Thymus (tissue), 11 donors: ENCODE measurements around the gene TIMM29. TPM values are rescaled to one million over a fixed set of nuclear protein-coding genes. Genes with fewer than 3 reads are reported as not detected.

Experiments
- DNase-seq, 9 donors: peaks; one replicate each; pipeline ENCODE4 v3.0.0-alpha.2; 2013; ENCODE audit warnings: low spot score in 9 of 9, low read depth in 6 of 9, missing footprints in 1 of 9
- H3K27ac ChIP-seq, 2 donors: one replicate each; pipeline ENCODE4 v1.5.1; 2013; ENCODE audit warnings: control low read depth in 1 of 2, low read depth in 1 of 2, low read length in 1 of 2, mild to moderate bottlenecking in 1 of 2, moderate library complexity in 1 of 2
- H3K27me3 ChIP-seq, 2 donors: one replicate each; pipeline ENCODE4 v1.5.1; 2013; ENCODE audit warnings: low read length in 1 of 2; ENCODE audit not compliant: control insufficient read depth in 2 of 2, insufficient read depth in 1 of 2
- H3K36me3 ChIP-seq, 2 donors: one replicate each; pipeline ENCODE4 v1.5.1; 2013; ENCODE audit warnings: low read length in 1 of 2, mild to moderate bottlenecking in 1 of 2, moderate library complexity in 1 of 2; ENCODE audit not compliant: control insufficient read depth in 2 of 2, insufficient read depth in 2 of 2
- H3K4me1 ChIP-seq, 2 donors: one replicate each; pipeline ENCODE4 v1.5.1; 2013; ENCODE audit warnings: low read length in 2 of 2; ENCODE audit not compliant: control insufficient read depth in 2 of 2, insufficient read depth in 2 of 2
- H3K4me3 ChIP-seq, 2 donors: one replicate each; pipeline ENCODE4 v1.5.1; 2013; ENCODE audit warnings: low read length in 2 of 2, control low read depth in 1 of 2, mild to moderate bottlenecking in 1 of 2
- H3K9me3 ChIP-seq, 2 donors: one replicate each; pipeline ENCODE4 v1.5.1; 2013; ENCODE audit warnings: low read length in 1 of 2, mild to moderate bottlenecking in 1 of 2; ENCODE audit not compliant: control insufficient read depth in 2 of 2, insufficient read depth in 1 of 2
- WGBS: extraction: QIAGEN DNeasy Blood & Tissue Kit; methylation state at CpG from one replicate; pipeline ENCODE4 v1.1.7; 2013; 5-methylcytosine and 5-hydroxymethylcytosine counted together
- polyA plus RNA-seq: library from polyadenylated mRNA; stranded (reverse); fragments of 200-250 nt; gene quantifications from one replicate; pipeline ENCODE4 v1.2.3, GENCODE V29; 2013
- total RNA-seq: library from RNA; stranded (reverse); fragments of 120-200 nt; gene quantifications from one replicate; pipeline ENCODE4 v1.2.4, GENCODE V29; 2013
- donor health status: healthy.

Gene TIMM29
- total and polyA plus RNA-seq, 2 donors: 23.6 to 24.0 TPM

DNA sequence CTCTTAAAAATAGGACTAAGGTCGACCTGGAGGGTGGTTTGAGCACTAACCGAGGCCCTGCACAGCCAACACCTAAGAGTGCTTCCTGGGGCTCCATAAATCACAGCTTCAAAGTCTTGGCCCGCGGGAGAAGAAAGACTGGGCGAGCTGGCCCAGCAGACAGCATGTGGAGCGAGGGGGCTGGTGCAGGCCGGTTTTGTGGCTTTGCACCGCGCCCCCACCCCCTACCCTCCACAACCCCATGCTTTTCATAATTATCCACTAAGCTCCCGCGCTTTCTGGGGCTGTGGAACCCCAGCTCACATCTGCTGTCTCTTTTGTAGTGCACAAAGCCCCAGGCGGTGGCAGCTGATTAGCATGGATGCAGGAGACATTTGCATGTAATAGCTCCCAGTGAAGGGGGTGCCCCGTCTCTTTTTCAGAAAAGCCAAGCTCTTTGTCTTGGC, 40.2 kb upstream of the TIMM29 start:
- H3K9me3 ChIP-seq: no peaks in the 10 kb centered on the region
- peaks cover 0 to 12% of the 10 kb centered on the region in 2 donors for H3K4me1 ChIP-seq
- 81% methylated on average over 13 of the region's 13 CpGs for WGBS
- H3K36me3 ChIP-seq: peaks cover 0 to 3% of the 10 kb centered on the region in 2 donors
- no peak for DNase-seq
- H3K27me3 ChIP-seq: no peaks in the 10 kb centered on the region
- H3K27ac ChIP-seq: no peak overlapping the region
- no peak overlapping the region for H3K4me3 ChIP-seq

DNA sequence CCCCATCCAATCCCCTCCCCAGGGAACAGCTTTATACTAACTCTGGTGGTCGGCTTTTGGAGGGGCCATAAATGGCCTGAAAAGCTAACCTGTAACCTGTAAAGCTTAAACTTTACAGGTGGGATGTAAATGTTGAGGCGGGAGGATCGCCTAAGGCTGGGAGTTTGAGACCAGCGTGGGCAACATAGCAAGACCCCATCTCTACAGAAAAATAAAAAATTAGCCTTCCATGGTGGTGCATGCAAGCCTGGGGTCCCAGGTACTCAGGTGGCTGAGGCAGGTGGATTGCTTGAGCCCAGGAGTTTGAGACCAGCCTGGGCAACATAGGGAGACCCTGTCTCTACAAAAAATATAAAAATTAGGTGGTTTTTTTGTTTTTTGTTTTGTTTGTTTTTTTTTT, 38.7 kb upstream of the TIMM29 start:
- DNase-seq: no peak
- no peaks in the 10 kb centered on the region for H3K27me3 ChIP-seq
- H3K27ac ChIP-seq: no peak overlapping the region
- peaks cover 0 to 3% of the 10 kb centered on the region in 2 donors for H3K36me3 ChIP-seq
- peaks cover 0 to 12% of the 10 kb centered on the region in 2 donors for H3K4me1 ChIP-seq
- 98% methylated on average over 4 of the region's 4 CpGs for WGBS
- no peak overlapping the region for H3K4me3 ChIP-seq
- no peaks in the 10 kb centered on the region for H3K9me3 ChIP-seq

DNA sequence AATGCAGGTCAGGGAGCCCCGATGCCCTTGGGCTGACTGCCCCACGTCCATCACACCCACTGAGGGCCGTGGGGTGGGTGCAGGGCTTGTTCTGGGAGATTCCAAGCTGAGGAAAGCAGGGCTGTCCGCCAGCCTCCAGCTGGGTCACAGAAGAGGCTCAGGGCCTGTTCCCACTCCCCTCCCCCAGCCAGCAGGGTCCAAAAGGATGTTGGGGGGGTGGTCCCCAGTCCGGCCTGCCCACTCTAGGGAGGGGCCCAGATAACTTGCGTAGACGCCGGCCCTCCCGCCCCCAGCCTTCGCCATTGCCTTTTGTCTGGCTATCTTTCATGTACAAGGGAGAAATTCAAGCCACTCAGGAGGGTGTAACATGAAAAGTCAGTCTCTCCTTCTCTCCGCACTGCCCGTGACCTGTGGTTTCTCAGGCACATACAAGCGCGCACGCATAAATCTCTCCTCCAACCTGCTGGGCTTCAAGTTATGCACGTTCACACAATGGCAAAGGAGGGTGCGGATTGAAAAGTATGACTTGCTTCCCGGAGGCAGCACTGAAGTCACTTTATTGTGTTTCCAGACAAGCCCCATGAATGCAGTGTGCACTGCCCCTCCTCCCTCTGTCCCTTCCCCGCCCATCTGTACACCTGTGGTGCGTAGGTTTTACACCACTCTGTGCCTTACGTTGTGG, 37.1 kb upstream of the TIMM29 start:
- no peak overlapping the region for H3K27ac ChIP-seq
- no peaks in the 10 kb centered on the region for H3K27me3 ChIP-seq
- no peak overlapping the region for H3K4me3 ChIP-seq
- H3K4me1 ChIP-seq: peaks cover under 1 to 18% of the 10 kb centered on the region in 2 donors
- H3K36me3 ChIP-seq: peaks cover 0 to 3% of the 10 kb centered on the region in 2 donors
- no peaks in the 10 kb centered on the region for H3K9me3 ChIP-seq
- 94% methylated on average over 21 of the region's 21 CpGs for WGBS
- DNase-seq: no peak

DNA sequence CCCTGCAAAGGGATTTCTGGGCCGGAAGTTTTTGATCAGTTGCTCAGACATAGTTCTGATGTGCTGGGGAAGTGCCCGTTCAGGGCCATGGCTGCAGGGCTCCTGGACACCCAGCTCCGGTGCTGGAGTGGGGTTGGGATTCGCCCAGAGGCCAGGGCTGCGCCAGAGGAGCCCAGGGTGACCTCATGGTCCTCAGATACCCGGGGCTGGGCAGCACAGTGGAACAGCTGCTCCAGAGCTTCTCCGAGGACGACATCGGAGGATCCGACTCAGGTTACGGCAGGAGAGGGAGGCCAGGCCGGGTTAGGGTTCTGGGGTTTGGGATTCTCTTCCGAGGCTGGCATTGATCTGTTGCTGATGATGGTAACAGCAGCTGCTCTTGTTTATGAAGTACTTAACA, 36.4 kb upstream of the TIMM29 start:
- DNase-seq: no peak
- Histone ChIP-seq H3K27ac (no peak overlapping the region), H3K4me3 (no peak overlapping the region), H3K9me3 (no peaks in the 10 kb centered on the region), H3K4me1 (peaks cover 3 to 25% of the 10 kb centered on the region in 2 donors), H3K36me3 (peaks cover 0 to 3% of the 10 kb centered on the region in 2 donors), H3K27me3 (no peaks in the 10 kb centered on the region)
- 97% methylated on average over 13 of the region's 13 CpGs for WGBS

DNA sequence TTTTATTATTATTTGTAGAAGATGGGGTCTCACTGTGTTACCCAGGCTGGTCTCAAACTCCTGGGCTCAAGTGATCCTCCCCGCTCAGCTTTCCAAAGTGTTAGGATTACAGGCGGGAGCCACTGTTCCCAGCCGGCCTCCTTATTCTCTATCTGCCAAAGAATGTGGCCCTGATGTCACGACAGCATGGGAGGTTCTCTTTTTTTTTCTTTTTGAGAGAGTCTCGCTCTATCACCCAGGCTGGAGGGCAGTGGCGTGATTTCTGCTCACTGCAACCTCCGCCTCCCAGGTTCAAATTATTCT, 33.7 kb upstream of the TIMM29 start:
- Histone ChIP-seq H3K27me3 (no peaks in the 10 kb centered on the region), H3K4me3 (no peak overlapping the region), H3K9me3 (no peaks in the 10 kb centered on the region), H3K27ac (no peak overlapping the region), H3K36me3 (no peaks in the 10 kb centered on the region), H3K4me1 (peaks cover 3 to 21% of the 10 kb centered on the region in 2 donors)
- DNase-seq: no peak
- 98% methylated on average over 7 of the region's 7 CpGs for WGBS

DNA sequence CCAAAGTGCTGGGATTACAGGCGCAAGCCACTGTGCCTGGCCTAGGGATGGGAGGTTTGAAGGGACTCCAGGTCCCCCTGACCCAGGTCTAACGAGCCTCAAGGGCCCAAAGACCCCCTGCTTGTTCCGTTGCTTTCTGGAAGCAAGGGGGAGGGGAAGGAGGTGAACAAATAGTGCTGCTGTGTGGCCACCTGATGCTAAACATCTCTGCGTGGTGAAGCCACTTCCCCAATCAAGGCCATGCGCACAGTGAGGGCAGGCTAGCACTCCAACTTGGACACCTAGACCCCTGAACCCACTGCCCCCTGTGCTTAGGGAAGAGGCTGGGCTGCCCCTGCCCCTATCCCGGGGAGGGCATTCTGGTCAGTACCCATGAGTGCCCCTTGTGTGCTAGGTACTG, 33.2 kb upstream of the TIMM29 start:
- H3K27me3 ChIP-seq: no peaks in the 10 kb centered on the region
- WGBS: 97% methylated on average over 6 of the region's 6 CpGs
- no peaks in the 10 kb centered on the region for H3K9me3 ChIP-seq
- H3K4me1 ChIP-seq: peaks cover 3 to 21% of the 10 kb centered on the region in 2 donors
- H3K36me3 ChIP-seq: no peaks in the 10 kb centered on the region
- H3K27ac ChIP-seq: no peak overlapping the region
- no peak for DNase-seq
- no peak overlapping the region for H3K4me3 ChIP-seq

DNA sequence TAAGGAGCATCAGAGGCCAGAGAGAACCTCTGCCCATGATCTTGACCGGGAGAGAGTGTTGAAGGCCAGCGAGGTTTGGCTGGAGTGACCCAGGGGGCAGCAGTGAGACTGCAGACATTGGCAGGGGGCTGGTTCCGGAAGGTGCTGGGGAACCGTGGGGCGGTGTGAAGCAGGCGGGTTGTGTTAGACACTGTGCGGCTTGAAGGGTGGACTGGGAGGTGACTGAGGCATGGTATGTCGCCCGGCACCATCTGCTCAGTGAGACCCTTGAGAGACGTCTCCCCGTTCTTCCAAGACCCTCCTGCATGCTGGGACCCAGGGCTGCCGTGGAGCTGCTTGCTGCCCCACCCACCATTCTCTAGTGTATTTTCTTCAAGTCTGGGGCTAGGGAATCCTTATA, 32.7 kb upstream of the TIMM29 start:
- no peaks in the 10 kb centered on the region for H3K27me3 ChIP-seq
- peaks cover 3 to 21% of the 10 kb centered on the region in 2 donors for H3K4me1 ChIP-seq
- no peak for DNase-seq
- no peak overlapping the region for H3K27ac ChIP-seq
- H3K36me3 ChIP-seq: no peaks in the 10 kb centered on the region
- WGBS: 97% methylated on average over 12 of the region's 12 CpGs
- H3K9me3 ChIP-seq: no peaks in the 10 kb centered on the region
- no peak overlapping the region for H3K4me3 ChIP-seq

DNA sequence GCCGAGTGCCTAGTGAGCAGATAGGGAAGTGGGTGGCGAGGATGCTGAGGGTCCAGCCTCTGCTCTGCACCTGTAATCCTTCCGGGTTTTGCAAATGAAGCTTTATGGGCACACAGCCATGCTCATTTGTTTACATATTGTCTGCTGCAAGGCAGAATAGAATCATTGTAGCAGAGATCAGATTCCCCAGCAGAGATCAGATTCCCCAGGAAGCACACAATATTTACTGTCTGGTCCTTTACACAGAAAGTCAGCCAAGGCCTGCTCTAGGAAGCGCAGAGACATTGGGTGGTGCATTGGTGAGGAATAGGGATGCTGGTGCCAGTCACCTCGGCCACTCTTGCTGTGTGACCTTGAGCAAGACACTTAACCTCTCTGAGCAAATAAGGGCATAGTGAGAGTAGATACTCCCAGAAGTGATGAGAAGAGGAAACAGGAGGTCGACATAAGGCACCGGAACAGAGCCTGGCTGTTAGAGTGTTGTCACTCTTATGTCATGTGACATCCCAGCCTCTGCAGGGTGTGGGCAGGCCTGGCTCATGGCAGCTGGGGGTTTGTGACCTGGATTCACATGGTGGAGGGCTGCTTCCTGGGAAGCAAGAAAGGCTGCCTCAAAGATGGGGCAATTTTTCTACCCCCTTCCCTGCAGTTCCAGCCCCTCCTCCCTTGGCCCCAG, 31.6 kb upstream of the TIMM29 start:
- DNase-seq: peak in 4 of 9 donors; percentile 27 to 66 (median 45)
- Histone ChIP-seq H3K4me1 (peaks cover 3 to 15% of the 10 kb centered on the region in 2 donors), H3K4me3 (no peak overlapping the region), H3K9me3 (no peaks in the 10 kb centered on the region), H3K27me3 (no peaks in the 10 kb centered on the region), H3K27ac (peak overlapping the region in 1 of 2 donors; percentile 82), H3K36me3 (no peaks in the 10 kb centered on the region)
- WGBS: 80% methylated on average over 7 of the region's 7 CpGs

DNA sequence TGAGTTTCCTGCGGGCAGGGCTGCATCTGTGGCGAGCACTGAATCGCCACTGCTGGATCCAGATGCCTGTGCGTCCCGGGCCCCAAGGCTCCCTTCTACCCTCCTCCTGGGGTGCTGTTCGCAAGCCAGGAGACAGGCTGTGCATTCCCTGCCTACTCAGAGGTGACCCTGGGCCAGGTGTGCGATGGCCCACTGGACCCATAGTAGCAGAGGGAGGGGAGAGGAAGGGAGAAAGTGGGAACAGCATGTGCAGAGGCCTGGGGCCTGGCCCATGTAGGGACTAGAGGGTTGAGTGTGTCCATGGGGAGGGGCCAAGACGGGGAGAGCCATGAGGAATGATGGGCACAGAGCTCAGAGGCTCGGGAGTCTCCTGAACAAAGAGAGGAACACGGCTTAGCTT, 30.0 kb upstream of the TIMM29 start:
- WGBS: 97% methylated on average over 10 of the region's 10 CpGs
- H3K36me3 ChIP-seq: no peaks in the 10 kb centered on the region
- peaks cover 3 to 15% of the 10 kb centered on the region in 2 donors for H3K4me1 ChIP-seq
- no peaks in the 10 kb centered on the region for H3K27me3 ChIP-seq
- DNase-seq: no peak
- H3K4me3 ChIP-seq: no peak overlapping the region
- H3K27ac ChIP-seq: no peak overlapping the region
- H3K9me3 ChIP-seq: no peaks in the 10 kb centered on the region
